Smooth muscle cell (in vitro differentiated cells): ENCODE measurements around the gene SLC9A7. TPM values are rescaled to one million over a fixed set of nuclear protein-coding genes. Genes with fewer than 3 reads are reported as not detected.

Source experiments
- DNase-seq: peaks from one replicate; lab custom pipeline; 2025; ENCODE audit not compliant: unreplicated experiment; lab: John Stamatoyannopoulos, UW
- H2AFZ ChIP-seq: fragments of 200-600 bp; sonication (generic); 2 replicates; pipeline ENCODE4 v1.6.0; 2016; ENCODE audit warnings: antibody characterized with exemption, low read depth, mild to moderate bottlenecking
- H3F3A ChIP-seq: fragments of 200-600 bp; sonication (generic); 2 replicates; pipeline ENCODE4 v1.6.0; 2017; ENCODE audit warnings: antibody characterized with exemption, low read depth
- H3K27ac ChIP-seq: fragments of 200-600 bp; sonication (generic); 2 replicates; pipeline ENCODE4 v1.5.1; 2016; ENCODE audit warnings: low read depth, mild to moderate bottlenecking
- H3K27me3 ChIP-seq: fragments of 200-600 bp; sonication (generic); 2 replicates; pipeline ENCODE4 v1.6.1; 2016; ENCODE audit warnings: low read depth, mild to moderate bottlenecking
- H3K36me3 ChIP-seq: fragments of 200-600 bp; sonication (generic); 2 replicates; pipeline ENCODE4 v1.5.1; 2016; ENCODE audit warnings: low read depth
- H3K4me1 ChIP-seq: fragments of 200-600 bp; sonication (generic); 2 replicates; pipeline ENCODE4 v1.5.1; 2016; ENCODE audit warnings: low read depth
- H3K4me2 ChIP-seq: fragments of 200-600 bp; sonication (generic); 2 replicates; pipeline ENCODE4 v1.6.0; 2016; ENCODE audit warnings: mild to moderate bottlenecking
- H3K4me3 ChIP-seq: fragments of 200-600 bp; sonication (generic); 2 replicates; pipeline ENCODE4 v1.5.1; 2016; ENCODE audit warnings: mild to moderate bottlenecking
- H3K79me2 ChIP-seq: fragments of 200-600 bp; sonication (generic); 2 replicates; pipeline ENCODE4 v1.6.0; 2016; ENCODE audit warnings: low read depth, mild to moderate bottlenecking
- H3K9ac ChIP-seq: fragments of 200-600 bp; sonication (generic); 2 replicates; pipeline ENCODE4 v1.6.0; 2016; ENCODE audit warnings: low read depth
- H3K9me3 ChIP-seq: fragments of 200-600 bp; sonication (generic); replicated peaks from 2 replicates; pipeline ENCODE4 v1.5.1; 2016; ENCODE audit warnings: low read depth
- H4K20me1 ChIP-seq: fragments of 200-600 bp; sonication (generic); 2 replicates; pipeline ENCODE4 v1.6.0; 2016; ENCODE audit warnings: low read depth
- WGBS: methylation state at CpG from one replicate; pipeline ENCODE4 v1.1.7; 2016; ENCODE audit warnings: low lambda C conversion rate; 5-methylcytosine and 5-hydroxymethylcytosine counted together
- polyA plus RNA-seq: library from polyadenylated mRNA; unstranded; fragments of >200 nt; fragmentation: Nextera tagmentation; extraction: Ambion mirVana; gene quantifications from 2 replicates; pipeline ENCODE4 v1.2.1, GENCODE V29; 2016
- total RNA-seq: library from RNA; depleted of rRNA; stranded (reverse); fragments of >200 nt; gene quantifications from 2 replicates; pipeline ENCODE4 v1.2.3, GENCODE V29; 2014
- TF ChIP-seq, protein P1 (sequence below): fragments of 200-600 bp; sonication (generic); IDR thresholded peaks from 2 replicates; pipeline ENCODE4 v1.5.1; 2017; ENCODE audit warnings: borderline replicate concordance, mild to moderate bottlenecking, antibody characterized with exemption; ENCODE audit not compliant: insufficient read depth, poor library complexity, severe bottlenecking

Gene SLC9A7
- total and polyA plus RNA-seq, 2 experiments from 2014 or later: 0.83 to 6.7 TPM

DNA sequence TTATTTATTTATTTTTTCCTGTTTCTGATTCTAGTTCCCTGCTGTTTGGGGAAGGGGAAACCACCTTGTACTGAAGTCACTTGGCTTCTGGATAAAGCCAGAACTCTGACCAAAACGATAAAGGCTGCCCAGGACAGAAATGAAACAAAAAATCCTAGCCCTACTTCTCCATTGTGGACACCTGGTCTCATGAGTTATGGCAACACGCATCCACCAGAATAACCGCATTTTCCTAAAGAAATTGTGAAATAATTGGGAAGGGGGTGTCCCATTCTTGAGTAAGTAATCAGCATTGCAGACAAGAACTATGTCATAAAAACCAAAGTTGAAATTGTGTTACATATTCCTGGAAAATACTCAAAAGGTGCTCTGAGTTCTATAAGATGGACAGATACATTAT is 42.1 kb downstream of the SLC9A7 start:
- no peak overlapping the region for H2AFZ ChIP-seq

DNA sequence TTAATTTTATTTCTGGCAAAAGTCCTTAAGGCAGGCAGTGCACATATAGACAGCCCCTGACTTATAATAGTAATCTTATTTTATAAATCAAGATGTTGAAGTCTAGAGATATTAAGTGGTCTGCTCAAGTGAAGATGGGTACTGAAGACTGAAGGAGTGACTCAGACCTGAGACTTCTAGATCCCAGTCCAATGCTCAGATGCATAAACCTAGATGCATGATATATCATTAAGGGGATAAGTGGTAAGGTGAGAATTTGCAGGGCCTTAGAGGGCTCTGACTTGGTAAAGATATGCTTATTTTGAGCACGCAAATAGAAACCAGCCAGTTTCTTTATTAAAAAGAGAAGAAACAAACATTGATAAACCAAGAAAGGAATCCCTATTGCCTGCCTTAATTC is 42.9 kb downstream of the SLC9A7 start:
- WGBS: 68% methylated on average over 1 of the region's 1 CpG
- no peaks in the 10 kb centered on the region for H3K79me2 ChIP-seq

More for the DNA sequence above, 42.1 kb downstream of the SLC9A7 start:
- no peak overlapping the region for H3K4me2 ChIP-seq
- no peaks in the 10 kb centered on the region for H3K36me3 ChIP-seq
- no peak overlapping the region for H3K27ac ChIP-seq
- no peaks in the 10 kb centered on the region for H3F3A ChIP-seq
- H3K9me3 ChIP-seq: no peaks in the 10 kb centered on the region
- TF ChIP-seq, protein P1, sequence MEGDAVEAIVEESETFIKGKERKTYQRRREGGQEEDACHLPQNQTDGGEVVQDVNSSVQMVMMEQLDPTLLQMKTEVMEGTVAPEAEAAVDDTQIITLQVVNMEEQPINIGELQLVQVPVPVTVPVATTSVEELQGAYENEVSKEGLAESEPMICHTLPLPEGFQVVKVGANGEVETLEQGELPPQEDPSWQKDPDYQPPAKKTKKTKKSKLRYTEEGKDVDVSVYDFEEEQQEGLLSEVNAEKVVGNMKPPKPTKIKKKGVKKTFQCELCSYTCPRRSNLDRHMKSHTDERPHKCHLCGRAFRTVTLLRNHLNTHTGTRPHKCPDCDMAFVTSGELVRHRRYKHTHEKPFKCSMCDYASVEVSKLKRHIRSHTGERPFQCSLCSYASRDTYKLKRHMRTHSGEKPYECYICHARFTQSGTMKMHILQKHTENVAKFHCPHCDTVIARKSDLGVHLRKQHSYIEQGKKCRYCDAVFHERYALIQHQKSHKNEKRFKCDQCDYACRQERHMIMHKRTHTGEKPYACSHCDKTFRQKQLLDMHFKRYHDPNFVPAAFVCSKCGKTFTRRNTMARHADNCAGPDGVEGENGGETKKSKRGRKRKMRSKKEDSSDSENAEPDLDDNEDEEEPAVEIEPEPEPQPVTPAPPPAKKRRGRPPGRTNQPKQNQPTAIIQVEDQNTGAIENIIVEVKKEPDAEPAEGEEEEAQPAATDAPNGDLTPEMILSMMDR: no peak
- H3K9ac ChIP-seq: no peak overlapping the region
- H3K79me2 ChIP-seq: no peaks in the 10 kb centered on the region
- no peaks in the 10 kb centered on the region for H4K20me1 ChIP-seq
- no peak for DNase-seq
- H3K27me3 ChIP-seq: no peaks in the 10 kb centered on the region
- no peak overlapping the region for H3K4me3 ChIP-seq
- no peaks in the 10 kb centered on the region for H3K4me1 ChIP-seq
- 64% methylated on average over 3 of the region's 3 CpGs for WGBS

DNA sequence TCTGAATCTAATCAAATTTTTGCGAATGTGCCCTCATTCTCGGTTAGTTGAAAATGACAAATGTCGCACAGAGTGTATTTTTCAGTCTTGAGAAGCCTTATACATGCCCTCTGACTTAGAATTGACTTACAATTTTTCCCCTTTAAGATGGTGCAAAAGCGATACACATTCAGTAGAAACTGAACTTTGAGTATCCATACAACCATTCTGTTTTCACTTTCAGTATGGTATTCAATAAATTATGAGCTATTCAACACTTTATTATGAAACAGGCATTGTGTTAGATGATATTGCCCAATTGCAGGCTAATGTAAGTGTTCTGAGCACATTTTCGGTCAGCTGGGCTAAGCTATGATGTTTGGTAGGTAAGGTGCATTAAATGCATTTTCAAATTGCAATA is 43.4 kb downstream of the SLC9A7 start:
- no peaks in the 10 kb centered on the region for H3K9me3 ChIP-seq
- no peak overlapping the region for H3K9ac ChIP-seq
- no peak for DNase-seq
- H3K4me2 ChIP-seq: no peak overlapping the region
- 87% methylated on average over 5 of the region's 5 CpGs for WGBS
- H4K20me1 ChIP-seq: no peaks in the 10 kb centered on the region
- H3K79me2 ChIP-seq: no peaks in the 10 kb centered on the region
- no peaks in the 10 kb centered on the region for H3K4me1 ChIP-seq
- no peak overlapping the region for H3K4me3 ChIP-seq
- TF ChIP-seq, protein P1: no peak
- H3F3A ChIP-seq: no peaks in the 10 kb centered on the region
- H3K27me3 ChIP-seq: no peaks in the 10 kb centered on the region
- no peak overlapping the region for H3K27ac ChIP-seq
- no peak overlapping the region for H2AFZ ChIP-seq
- H3K36me3 ChIP-seq: no peaks in the 10 kb centered on the region

More for the DNA sequence above, 42.9 kb downstream of the SLC9A7 start:
- DNase-seq: no peak
- TF ChIP-seq, protein P1: no peak
- Histone ChIP-seq H3F3A (no peaks in the 10 kb centered on the region), H2AFZ (no peak overlapping the region), H3K36me3 (no peaks in the 10 kb centered on the region), H3K27me3 (no peaks in the 10 kb centered on the region), H3K27ac (no peak overlapping the region), H3K4me2 (no peak overlapping the region), H3K4me3 (no peak overlapping the region), H3K4me1 (no peaks in the 10 kb centered on the region), H3K9me3 (no peaks in the 10 kb centered on the region), H3K9ac (no peak overlapping the region), H4K20me1 (no peaks in the 10 kb centered on the region)

DNA sequence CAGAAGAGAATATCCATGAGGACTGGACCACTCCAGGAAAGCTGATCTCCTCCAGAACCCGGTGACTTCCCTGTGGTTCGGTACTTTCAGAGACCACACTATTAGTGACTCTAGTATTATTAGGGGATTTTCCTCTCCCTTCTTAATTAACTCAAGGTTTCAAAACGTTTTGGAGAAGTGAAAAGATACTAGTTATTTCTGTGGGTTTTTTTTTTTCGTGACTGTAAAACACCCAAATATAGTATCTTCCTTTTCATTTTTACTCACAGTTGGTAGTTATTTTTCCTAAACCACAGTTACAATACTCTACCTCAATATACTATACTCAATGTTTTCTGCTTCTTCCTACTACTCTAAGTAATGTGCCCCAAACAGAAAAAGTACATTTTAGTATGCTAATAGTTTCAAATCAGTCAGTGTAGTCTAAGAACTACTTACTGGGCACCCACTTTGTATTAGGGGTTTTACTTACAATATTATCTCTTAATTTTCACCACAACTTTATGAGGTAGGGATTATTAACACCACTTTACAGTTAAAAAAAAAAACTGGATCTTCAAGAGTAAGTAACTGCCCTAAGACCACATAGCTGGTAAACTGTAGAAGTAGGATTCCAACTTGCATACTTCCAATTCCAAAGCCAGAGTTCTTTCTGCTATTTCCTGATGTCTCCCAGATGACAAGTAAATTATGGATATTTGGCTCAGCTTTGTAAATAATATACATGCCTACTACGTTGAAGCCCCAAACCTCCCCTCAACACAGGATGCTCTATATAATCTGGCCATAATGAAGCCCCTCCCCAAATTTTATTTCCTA is 45.0 kb downstream of the SLC9A7 start:
- Histone ChIP-seq H3K27me3 (no peaks in the 10 kb centered on the region), H3K4me2 (no peak overlapping the region), H3K9me3 (no peaks in the 10 kb centered on the region), H3K4me1 (no peaks in the 10 kb centered on the region), H3K79me2 (no peaks in the 10 kb centered on the region), H3F3A (no peaks in the 10 kb centered on the region), H3K27ac (no peak overlapping the region), H2AFZ (no peak overlapping the region), H3K9ac (no peak overlapping the region), H3K36me3 (no peaks in the 10 kb centered on the region), H3K4me3 (no peak overlapping the region), H4K20me1 (no peaks in the 10 kb centered on the region)
- 64% methylated on average over 5 of the region's 5 CpGs for WGBS
- TF ChIP-seq, protein P1: no peak
- DNase-seq: no peak
